Tibial nerve (tissue), 3 donors: ENCODE data around the gene NSFL1C.

Experiments
- POLR2A ChIP-seq, 2 donors: fragments of 450-650 bp; IDR thresholded peaks; one replicate each; pipeline ENCODE4 v1.6.1; 2017; ENCODE audit warnings: antibody characterized with exemption in 2 of 2, mild to moderate bottlenecking in 2 of 2, moderate library complexity in 2 of 2
- TF ChIP-seq, protein P1 (sequence below), 5 experiments: fragments of 200-600 bp in 3 of 5; fragments of 450-650 bp in 2 of 5; sonication (generic) in 3 of 5; IDR thresholded peaks; one replicate each; pipeline ENCODE4 v1.5.1; 2016 to 2019; ENCODE audit warnings: antibody characterized with exemption in 5 of 5, mild to moderate bottlenecking in 3 of 5, moderate library complexity in 2 of 5

DNA sequence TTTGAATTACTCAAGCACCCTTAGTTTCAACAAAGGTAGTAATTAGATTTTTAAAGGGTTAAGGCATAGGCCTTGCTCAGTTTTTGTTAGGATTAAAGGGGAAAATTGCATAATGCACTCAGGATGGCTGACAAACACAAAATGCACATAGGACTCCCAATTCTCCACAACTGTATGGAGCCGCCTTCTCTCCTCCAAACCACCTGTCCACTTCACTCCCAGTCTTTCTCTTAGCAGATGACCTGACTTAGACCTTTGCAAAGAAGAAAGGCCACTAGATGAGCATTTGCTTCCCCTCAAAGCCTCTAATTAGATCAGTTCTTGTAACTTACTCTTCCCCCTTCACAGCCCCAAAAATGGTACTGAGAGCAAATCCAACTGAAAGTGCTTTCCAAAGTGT is 20.1 kb downstream of the NSFL1C start:
- TF ChIP-seq, protein P1, sequence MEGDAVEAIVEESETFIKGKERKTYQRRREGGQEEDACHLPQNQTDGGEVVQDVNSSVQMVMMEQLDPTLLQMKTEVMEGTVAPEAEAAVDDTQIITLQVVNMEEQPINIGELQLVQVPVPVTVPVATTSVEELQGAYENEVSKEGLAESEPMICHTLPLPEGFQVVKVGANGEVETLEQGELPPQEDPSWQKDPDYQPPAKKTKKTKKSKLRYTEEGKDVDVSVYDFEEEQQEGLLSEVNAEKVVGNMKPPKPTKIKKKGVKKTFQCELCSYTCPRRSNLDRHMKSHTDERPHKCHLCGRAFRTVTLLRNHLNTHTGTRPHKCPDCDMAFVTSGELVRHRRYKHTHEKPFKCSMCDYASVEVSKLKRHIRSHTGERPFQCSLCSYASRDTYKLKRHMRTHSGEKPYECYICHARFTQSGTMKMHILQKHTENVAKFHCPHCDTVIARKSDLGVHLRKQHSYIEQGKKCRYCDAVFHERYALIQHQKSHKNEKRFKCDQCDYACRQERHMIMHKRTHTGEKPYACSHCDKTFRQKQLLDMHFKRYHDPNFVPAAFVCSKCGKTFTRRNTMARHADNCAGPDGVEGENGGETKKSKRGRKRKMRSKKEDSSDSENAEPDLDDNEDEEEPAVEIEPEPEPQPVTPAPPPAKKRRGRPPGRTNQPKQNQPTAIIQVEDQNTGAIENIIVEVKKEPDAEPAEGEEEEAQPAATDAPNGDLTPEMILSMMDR (IDR thresholded peaks at IDR 0.05): no peak
- no peak for TF ChIP-seq POLR2A (IDR thresholded peaks at IDR 0.05)
